GM19395 (cell line): Measurements from ENCODE around the gene MYO7A.

Source experiments
- ATAC-seq: cut with Tn5 transposase; IDR thresholded peaks from one replicate; pipeline ENCODE4 v1.9.1; 2021; ENCODE audit warnings: mild to moderate bottlenecking, moderate library complexity; ENCODE audit not compliant: unreplicated experiment

MYO7A gene

GRCh38 chr11:77211594-77212251 is 83.7 kb downstream of the MYO7A start:
- no peak for ATAC-seq

- no peak for ATAC-seq
Observed at GRCh38 chr11:77212314-77213007, 84.4 kb downstream of the MYO7A start.

GRCh38 chr11:77213029-77213579 is 85.1 kb downstream of the MYO7A start:
- ATAC-seq, result no peak

- ATAC-seq, result no peak
Observed at GRCh38 chr11:77213589-77214428, 85.8 kb downstream of the MYO7A start.

DNA sequence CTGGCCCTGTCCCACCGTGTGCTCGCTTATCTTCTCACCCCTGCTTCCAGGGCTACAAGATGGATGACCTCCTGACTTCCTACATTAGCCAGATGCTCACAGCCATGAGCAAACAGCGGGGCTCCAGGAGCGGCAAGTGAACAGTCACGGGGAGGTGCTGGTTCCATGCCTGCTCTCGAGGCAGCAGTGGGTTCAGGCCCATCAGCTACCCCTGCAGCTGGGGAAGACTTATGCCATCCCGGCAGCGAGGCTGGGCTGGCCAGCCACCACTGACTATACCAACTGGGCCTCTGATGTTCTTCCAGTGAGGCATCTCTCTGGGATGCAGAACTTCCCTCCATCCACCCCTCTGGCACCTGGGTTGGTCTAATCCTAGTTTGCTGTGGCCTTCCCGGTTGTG is 86.5 kb downstream of the MYO7A start:
- ATAC-seq, result no peak

GRCh38 chr11:77215106-77215505 is 87.1 kb downstream of the MYO7A start:
- ATAC-seq, result no peak

- no peak for ATAC-seq
Observed at GRCh38 chr11:77217156-77217555, 89.1 kb downstream of the MYO7A start.

DNA sequence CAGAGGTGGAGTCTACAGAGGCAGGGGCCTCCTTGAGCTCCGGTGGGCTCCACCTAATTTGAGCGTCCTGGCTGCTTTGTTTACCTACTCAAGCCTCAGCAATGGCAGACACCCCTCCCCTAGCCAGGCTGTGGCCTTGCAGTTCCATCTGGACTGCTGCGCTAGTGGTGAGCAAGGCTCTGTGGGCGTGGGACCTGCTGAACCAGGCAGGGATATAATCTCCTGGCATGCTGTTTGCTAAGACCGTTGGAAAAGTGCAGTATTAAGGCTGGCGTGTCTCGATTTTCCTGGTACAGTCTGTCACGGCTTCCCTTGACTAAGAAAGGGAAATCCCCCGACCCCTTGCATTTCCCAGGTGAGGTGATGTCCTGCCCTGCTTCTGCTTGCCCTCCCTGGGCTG is 95.8 kb downstream of the MYO7A start:
- ATAC-seq, result no peak

GRCh38 chr11:77230878-77231605 is 103.0 kb downstream of the MYO7A start:
- ATAC-seq, result no peak

GRCh38 chr11:77231800-77232199 is 103.8 kb downstream of the MYO7A start:
- ATAC-seq, result no peak

- ATAC-seq, result no peak
Observed at GRCh38 chr11:77232242-77232641, 104.2 kb downstream of the MYO7A start.

DNA sequence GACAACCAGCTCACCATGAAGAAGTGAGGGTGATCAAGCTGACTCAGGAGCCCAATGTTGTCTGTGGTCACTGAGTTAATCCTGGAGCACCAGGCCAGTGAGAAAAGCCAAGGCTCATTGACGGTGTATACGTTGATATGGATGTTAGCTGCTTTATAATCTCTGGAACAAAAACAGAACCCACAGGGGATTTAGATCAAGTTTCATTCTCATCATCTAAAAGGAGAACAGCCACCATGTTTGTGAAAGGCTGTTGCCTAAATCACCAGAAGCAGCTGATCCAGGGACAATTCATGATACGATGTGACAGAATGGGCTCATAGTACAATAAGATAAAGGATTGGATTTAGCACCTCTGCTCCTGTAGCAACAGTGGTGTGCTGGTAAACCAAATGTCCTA is 105.0 kb downstream of the MYO7A start:
- no peak for ATAC-seq

- no peak for ATAC-seq
Observed at GRCh38 chr11:77236901-77237300, 108.9 kb downstream of the MYO7A start.

DNA sequence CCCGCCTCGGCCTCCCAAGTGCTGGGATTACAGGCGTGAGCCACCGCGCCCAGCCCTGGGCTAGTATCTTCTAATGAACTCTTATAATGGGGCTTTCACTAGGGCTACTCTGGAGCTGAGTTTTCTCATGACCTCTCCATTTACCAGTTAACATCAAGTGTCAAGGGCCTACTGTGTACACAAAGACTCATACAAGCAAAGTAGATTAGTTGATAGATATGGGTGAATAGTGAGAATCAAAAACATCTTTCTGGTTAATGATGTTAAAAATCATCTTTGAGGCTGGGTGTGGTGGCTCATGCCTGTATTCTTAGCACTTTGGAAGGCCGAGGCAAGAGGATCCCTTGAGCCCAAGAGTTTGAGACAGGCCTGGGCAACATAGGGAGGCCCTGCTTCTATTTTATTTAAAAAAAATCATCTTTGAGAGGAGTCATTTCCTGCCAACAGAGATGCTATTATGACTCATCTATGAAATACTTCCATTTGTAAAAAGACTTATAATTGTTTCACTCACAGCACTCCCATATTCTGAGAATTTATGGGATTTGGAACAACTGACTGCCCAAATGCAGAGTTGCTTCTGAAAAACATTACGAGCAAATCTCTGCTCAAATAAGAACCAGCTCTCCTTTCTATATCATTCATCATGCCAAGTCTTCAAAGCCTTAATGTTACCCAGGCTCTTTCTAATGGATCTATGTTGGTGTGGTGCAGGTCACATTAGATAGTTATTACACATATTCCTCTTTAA is 116.4 kb downstream of the MYO7A start:
- no peak for ATAC-seq

DNA sequence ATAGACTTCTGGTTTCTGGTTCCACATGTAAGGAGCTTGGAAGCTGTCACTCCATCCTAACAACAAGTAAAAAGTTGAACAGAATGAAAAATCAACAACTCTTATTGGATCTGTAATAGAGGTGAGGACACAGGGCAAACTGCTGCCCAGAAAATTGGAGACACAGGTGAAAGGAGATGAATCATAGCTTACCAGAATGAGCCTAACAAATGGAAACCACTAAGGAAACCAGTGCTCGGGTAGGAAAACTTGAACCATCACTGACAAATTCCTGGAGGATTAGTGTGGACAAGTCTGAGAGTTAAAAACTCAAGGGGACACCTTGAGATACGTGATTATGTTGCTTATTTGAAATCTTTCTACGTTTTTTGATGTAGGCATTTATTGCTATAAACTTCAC is 121.4 kb downstream of the MYO7A start:
- ATAC-seq, result no peak

DNA sequence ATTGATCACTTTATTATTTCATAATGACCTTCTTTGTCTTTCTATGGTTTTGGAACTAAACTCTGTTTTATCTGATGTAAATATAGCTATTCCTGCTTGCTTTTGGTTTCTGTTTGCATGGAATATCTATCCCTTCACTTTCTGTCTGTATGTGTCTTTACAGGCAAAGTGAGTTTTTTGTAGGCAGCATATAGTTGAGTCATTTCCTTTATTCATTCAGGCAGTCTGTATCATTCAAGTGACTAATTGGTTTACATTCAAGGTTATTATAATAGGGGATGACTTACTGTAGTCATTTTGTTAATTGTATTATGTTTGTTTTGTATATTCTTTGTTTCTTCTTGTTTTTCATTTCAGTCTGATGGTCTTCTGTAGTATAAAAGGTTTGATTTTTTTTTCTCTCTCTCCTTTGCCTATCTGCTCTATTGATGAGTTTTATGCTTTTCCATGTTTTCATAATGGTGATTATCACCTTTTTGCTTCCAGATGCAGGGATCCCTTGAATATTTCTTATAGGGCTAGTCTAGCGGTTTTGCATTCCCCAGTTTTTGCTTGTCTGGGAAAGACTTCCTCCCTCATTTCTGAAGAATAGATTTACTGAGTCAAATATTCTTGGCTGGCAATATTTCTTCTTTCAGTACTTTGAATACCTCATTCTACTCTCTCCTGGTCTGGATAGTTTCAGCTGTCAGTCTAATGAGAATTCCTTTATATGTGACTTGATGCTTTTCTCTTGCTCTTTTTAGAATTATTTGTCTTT is 123.0 kb downstream of the MYO7A start:
- ATAC-seq, result no peak

DNA sequence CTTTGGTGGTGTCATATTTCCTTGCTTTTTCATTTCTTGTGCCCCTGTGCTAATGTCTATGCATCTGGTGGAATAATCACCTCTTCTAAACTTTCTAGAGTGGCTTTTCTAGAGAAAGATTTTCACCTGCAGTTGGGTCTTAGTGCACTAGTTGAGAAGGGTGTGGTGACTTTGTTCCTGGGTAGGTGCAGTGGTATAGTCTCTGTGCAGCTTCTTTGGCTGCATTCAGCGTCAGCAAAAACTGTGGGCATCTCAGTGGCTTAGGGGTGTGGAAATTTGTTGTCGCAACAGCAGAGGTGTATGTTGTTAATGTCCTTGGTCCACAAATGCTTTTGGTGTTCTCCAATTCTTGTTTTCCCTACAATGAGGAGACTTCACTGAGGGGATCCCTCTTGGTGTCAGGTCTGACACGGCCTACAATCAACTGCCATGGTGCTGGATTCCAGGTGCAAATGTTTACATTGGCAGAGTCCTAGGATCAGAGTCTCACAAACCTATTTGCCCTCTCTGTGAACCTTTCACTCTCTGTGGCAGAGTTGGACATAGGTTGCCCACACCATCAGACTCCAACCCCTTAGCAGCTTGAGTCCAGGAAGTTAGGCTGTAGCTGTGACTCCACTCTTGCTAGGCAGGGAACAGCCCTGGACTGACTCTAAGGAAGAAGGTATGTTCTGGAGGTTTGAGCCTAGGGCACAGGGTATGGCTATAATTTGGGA is 124.7 kb downstream of the MYO7A start:
- ATAC-seq, result no peak

DNA sequence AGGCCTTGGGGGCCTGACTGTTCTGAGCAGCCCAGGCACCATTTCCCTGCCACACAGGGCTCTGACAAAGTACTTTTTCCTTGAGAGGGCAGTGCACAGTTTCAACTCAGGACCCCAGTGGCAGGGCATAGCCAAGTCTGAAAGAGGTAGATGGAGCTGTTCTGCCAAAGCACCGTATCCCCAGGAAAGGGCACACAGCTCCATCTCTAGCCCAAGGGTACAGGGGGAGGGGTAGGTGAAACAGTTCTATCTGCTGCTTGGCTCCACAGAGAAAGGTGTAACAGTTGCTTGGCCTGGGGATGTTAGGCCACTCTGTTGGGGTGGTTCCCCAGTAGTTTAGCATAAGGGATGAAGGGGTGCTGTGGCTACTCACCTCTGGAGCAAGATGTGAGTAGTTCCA is 125.6 kb downstream of the MYO7A start:
- ATAC-seq, result no peak

DNA sequence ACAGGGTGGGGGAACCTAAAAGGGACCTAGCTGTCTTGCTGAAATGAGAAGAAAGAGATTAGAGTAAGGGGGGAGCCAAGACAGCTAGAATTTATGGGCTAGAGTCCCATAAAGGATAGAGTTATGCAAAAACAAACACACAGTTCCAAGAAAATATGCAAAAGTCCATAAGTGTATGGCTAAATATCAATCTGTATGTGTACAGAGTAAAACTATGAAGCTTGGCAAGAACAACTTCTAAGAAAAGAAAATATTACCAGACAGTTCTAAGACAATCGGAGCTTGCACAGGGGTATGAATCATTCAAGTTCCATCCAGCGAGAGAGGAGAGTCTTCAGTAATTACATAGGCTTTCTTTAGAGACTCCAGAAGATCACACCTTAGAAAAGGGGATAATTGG is 131.6 kb downstream of the MYO7A start:
- no peak for ATAC-seq
